Upper lobe of left lung (tissue), 6 donors: ENCODE measurements around the gene ZNF608. TPM values are rescaled to one million over a fixed set of nuclear protein-coding genes. Genes with fewer than 3 reads are reported as not detected.

Experiments used
- ATAC-seq, 2 donors: fragments of 200-7000 bp; cut with Tn5 transposase; one replicate each; pipeline ENCODE4 v1.9.1; 2022; ENCODE audit warnings: mild to moderate bottlenecking in 2 of 2, moderate library complexity in 2 of 2; ENCODE audit not compliant: low FRiP score in 2 of 2
- DNase-seq, 2 donors: peaks; one replicate each; pipeline ENCODE4 v3.0.0-alpha.2; 2019 to 2020
- H3K27ac ChIP-seq, 4 donors: fragments of 200-600 bp; sonication (generic); one replicate each; pipeline ENCODE4 v1.5.1; 2016 to 2019
- H3K27me3 ChIP-seq, 4 donors: fragments of 200-600 bp; sonication (generic); one replicate each; pipeline ENCODE4 v1.5.1; 2017 to 2019
- H3K36me3 ChIP-seq, 4 donors: fragments of 200-600 bp; sonication (generic); one replicate each; pipeline ENCODE4 v1.5.1; 2016 to 2019
- H3K4me1 ChIP-seq, 4 donors: fragments of 200-600 bp; sonication (generic); one replicate each; pipeline ENCODE4 v1.5.1; 2018 to 2019
- H3K4me3 ChIP-seq, 4 donors: fragments of 200-600 bp; sonication (generic); one replicate each; pipeline ENCODE4 v1.5.1; 2017 to 2019; ENCODE audit warnings: mild to moderate bottlenecking in 2 of 4, moderate library complexity in 1 of 4
- H3K9me3 ChIP-seq, 4 donors: fragments of 200-600 bp; sonication (generic); one replicate each; pipeline ENCODE4 v1.5.1; 2018 to 2019
- EP300 ChIP-seq, 4 donors: sonication (generic); formaldehyde crosslinking; IDR thresholded peaks; one replicate each; pipeline ENCODE4 v1.5.1; 2017; ENCODE audit warnings: antibody characterized with exemption in 4 of 4, control low read depth in 2 of 4
- POLR2A ChIP-seq, 4 donors: fragments of 450-650 bp; IDR thresholded peaks; one replicate each; pipeline ENCODE4 v1.5.1; 2016 to 2017; ENCODE audit warnings: antibody characterized with exemption in 4 of 4, mild to moderate bottlenecking in 2 of 4
- POLR2AphosphoS5 ChIP-seq, 2 donors: sonication (generic); formaldehyde crosslinking; IDR thresholded peaks; one replicate each; pipeline ENCODE4 v1.5.1; 2017; ENCODE audit warnings: antibody characterized with exemption in 2 of 2
- WGBS, 2 donors: methylation state at CpG; one replicate each; pipeline ENCODE4 v1.1.5; 2017 to 2018; 5-methylcytosine and 5-hydroxymethylcytosine counted together
- total RNA-seq, 6 donors: library from RNA; depleted of rRNA in 4 of 6; stranded (reverse); fragments of >200 nt in 4 of 6; gene quantifications; one replicate each; pipeline versions ENCODE4 v1.1.0 to v1.2.1, GENCODE V29; 2016 to 2021
- TF ChIP-seq, protein P1 (sequence below), 6 experiments: fragments of 450-650 bp in 4 of 6; fragments of 200-600 bp in 2 of 6; sonication (generic) in 2 of 6; IDR thresholded peaks; one replicate each; pipeline ENCODE4 v1.5.1; 2016 to 2019; ENCODE audit warnings: antibody characterized with exemption in 6 of 6
- donor health status: DM: no; HTN: no; CAD: no; lungs with moderate emphysema.
- donor health status: DM: no; HTN: yes; CAD: no; lungs with severe emphysema.

The ZNF608 gene
- total RNA-seq, 6 donors from 2014 or later: 21.8 to 54.9 (median 41.7) TPM

GRCh38 chr5:124747791-124748686 lies 1.6 kb upstream of the ZNF608 start:
- Histone ChIP-seq H3K4me1 (peaks cover 0 to 18% (median 6%) of the 10 kb centered on the region in 4 donors), H3K27ac (peak overlapping the region; percentile 81 to 96 (median 91)), H3K9me3 (no peaks in the 10 kb centered on the region), H3K27me3 (no peaks in the 10 kb centered on the region), H3K4me3 (peak overlapping the region; percentile 54 to 66 (median 60)), H3K36me3 (no peaks in the 10 kb centered on the region)
- 1% methylated on average over 17 of the region's 17 CpGs for WGBS, 2 donors
- peak; percentile 49 to 60 for ATAC-seq
- TF ChIP-seq POLR2AphosphoS5 (IDR thresholded peaks at IDR 0.05): no peak
- TF ChIP-seq, protein P1, sequence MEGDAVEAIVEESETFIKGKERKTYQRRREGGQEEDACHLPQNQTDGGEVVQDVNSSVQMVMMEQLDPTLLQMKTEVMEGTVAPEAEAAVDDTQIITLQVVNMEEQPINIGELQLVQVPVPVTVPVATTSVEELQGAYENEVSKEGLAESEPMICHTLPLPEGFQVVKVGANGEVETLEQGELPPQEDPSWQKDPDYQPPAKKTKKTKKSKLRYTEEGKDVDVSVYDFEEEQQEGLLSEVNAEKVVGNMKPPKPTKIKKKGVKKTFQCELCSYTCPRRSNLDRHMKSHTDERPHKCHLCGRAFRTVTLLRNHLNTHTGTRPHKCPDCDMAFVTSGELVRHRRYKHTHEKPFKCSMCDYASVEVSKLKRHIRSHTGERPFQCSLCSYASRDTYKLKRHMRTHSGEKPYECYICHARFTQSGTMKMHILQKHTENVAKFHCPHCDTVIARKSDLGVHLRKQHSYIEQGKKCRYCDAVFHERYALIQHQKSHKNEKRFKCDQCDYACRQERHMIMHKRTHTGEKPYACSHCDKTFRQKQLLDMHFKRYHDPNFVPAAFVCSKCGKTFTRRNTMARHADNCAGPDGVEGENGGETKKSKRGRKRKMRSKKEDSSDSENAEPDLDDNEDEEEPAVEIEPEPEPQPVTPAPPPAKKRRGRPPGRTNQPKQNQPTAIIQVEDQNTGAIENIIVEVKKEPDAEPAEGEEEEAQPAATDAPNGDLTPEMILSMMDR (IDR thresholded peaks at IDR 0.05): no peak
- no peak for TF ChIP-seq EP300 (IDR thresholded peaks at IDR 0.05)
- no peak for TF ChIP-seq POLR2A (IDR thresholded peaks at IDR 0.05)
- no peak for DNase-seq

DNA sequence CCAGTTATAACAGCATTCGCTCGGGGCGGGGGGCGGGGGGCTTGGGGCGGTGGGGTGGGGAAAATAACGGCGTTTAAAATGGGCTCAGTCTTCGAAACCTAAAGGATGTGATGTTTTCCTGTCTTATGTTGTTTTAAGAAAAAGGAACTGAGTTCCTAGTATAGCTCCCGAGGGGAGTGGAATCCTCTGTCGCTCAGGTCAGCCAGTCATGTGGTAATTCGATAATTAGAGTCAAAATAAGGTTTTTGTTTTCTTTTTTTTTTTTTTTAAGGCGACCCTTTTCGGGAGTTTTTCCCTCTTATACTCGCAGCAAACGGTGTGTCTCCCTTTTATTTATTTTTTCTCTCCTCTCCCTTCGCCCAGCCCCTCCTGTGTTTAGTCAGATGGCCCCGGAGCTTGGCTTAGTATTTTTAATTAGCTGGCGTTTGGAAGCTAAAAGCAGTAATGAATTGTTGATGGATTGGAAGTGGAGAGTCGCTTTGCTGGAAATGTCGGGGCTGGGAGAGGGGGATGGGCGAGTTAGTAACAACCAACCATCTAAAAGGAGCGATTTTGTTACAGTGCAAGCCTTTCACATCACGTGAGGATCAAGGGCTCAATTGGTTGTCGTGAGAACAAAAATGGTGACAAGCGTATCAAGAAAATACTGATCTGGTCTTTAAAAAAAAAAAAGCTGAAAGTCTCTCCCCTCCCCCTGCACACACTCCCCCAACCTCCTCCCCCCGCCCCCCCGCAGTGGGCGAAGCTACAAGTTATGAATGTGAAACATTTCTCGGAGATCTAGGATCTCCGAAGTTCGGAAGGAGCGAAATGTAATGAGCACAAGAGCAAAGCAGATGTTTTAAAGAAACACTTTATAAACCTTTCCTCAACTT lies 714 bp upstream of the ZNF608 start:
- WGBS, 2 donors: 0 to 1% methylated on average over 32 of the region's 32 CpGs
- H3K4me1 ChIP-seq: peaks cover 2 to 18% (median 10%) of the 10 kb centered on the region in 4 donors
- DNase-seq: peak in 1 of 2 donors; percentile 87

GRCh38 chr5:124745007-124745927 lies 1.2 kb downstream of the ZNF608 start:
- WGBS, 2 donors: 29 to 35% methylated on average over 8 of the region's 8 CpGs
- H3K36me3 ChIP-seq: no peaks in the 10 kb centered on the region
- H3K27ac ChIP-seq: peak overlapping the region; percentile 81 to 96 (median 91)
- TF ChIP-seq, protein P1 (IDR thresholded peaks at IDR 0.05): no peak
- no peak for TF ChIP-seq EP300 (IDR thresholded peaks at IDR 0.05)
- no peak for TF ChIP-seq POLR2AphosphoS5 (IDR thresholded peaks at IDR 0.05)
- no peak for TF ChIP-seq POLR2A (IDR thresholded peaks at IDR 0.05)
- ATAC-seq (no peak), DNase-seq (no peak)
- no peaks in the 10 kb centered on the region for H3K9me3 ChIP-seq
- peaks cover 8 to 33% (median 23%) of the 10 kb centered on the region in 4 donors for H3K4me1 ChIP-seq
- no peaks in the 10 kb centered on the region for H3K27me3 ChIP-seq
- peak overlapping the region; percentile 36 to 66 (median 60) for H3K4me3 ChIP-seq

More for the DNA sequence above, 714 bp upstream of the ZNF608 start:
- no peaks in the 10 kb centered on the region for H3K36me3 ChIP-seq
- H3K9me3 ChIP-seq: no peaks in the 10 kb centered on the region
- H3K27ac ChIP-seq: peak overlapping the region; percentile 81 to 96 (median 91)
- no peaks in the 10 kb centered on the region for H3K27me3 ChIP-seq
- ATAC-seq: peak; percentile 68 to 80
- H3K4me3 ChIP-seq: peak overlapping the region; percentile 54 to 66 (median 60)
- TF ChIP-seq, protein P1 (IDR thresholded peaks at IDR 0.05): no peak
- TF ChIP-seq POLR2AphosphoS5 (IDR thresholded peaks at IDR 0.05): peak; percentile 72 to 77
- TF ChIP-seq EP300 (IDR thresholded peaks at IDR 0.05): peak in 1 of 4 donors; percentile 83
- TF ChIP-seq POLR2A (IDR thresholded peaks at IDR 0.05): peak in 3 of 4 donors; percentile 14 to 53 (median 29)
